NCI-H446 treated with DMSO at 0.1 percent for 48 hours (cell line): Measurements from ENCODE around the gene MAD1L1.

Experiments used
- DNase-seq: peaks from one replicate; lab custom pipeline; 2025; lab: John Stamatoyannopoulos, UW

MAD1L1 gene

GRCh38 chr7:2201128-2201527, 31.6 kb downstream of the MAD1L1 start:
- DNase-seq: no peak

DNA sequence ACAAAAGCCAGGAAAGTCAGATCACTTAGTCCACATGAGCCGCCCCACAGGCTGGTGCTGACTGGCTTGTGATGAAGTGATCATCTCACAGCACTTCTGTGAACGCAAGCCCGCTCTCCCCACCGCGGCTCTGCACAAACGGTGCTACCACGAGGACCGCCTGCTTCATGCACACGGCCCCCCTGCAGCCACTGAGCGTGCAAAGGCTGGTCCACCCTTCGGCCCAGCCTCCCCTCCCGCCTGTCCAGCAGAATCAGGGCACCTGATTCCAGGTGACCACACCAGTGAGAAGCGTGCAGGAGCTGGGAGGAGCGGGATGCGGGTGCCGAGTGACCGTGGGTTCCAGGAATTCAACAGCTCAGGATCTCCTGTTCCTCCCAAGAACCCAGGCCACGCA, 32.2 kb downstream of the MAD1L1 start:
- no peak for DNase-seq

DNA sequence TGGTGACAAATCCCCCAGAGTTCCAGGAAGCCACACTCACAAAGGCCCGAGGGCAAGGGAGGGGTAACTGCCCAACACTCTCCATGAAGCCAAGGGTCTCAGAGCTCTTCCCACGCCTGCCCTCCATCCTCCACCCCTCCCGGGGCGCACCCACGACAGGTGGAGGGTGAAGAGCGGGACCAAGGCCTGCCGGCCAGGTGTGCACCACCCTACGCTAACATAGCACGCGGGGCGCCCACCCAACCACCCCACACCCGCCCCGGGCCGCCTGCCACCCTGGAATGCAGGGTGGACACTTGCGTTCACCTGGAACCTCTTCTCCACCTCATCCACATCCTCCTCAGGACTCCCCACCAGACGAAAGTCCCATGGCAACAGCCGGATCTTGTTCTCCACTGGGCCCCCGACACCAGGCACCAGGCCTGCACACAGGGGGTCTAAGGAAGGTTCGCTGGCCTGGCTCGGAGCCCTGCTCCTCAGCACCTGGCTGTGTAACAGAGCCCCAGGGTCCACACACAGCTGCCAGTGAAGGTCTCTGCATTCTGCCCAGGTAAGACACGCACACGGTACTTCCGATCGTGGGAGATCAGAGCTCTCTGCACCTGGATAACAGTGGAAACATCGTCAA, 32.7 kb downstream of the MAD1L1 start:
- DNase-seq: no peak

GRCh38 chr7:2199528-2199927, 33.2 kb downstream of the MAD1L1 start:
- DNase-seq: no peak

GRCh38 chr7:2198760-2199159, 34.0 kb downstream of the MAD1L1 start:
- no peak for DNase-seq

GRCh38 chr7:2198206-2198605, 34.5 kb downstream of the MAD1L1 start:
- DNase-seq: no peak

DNA sequence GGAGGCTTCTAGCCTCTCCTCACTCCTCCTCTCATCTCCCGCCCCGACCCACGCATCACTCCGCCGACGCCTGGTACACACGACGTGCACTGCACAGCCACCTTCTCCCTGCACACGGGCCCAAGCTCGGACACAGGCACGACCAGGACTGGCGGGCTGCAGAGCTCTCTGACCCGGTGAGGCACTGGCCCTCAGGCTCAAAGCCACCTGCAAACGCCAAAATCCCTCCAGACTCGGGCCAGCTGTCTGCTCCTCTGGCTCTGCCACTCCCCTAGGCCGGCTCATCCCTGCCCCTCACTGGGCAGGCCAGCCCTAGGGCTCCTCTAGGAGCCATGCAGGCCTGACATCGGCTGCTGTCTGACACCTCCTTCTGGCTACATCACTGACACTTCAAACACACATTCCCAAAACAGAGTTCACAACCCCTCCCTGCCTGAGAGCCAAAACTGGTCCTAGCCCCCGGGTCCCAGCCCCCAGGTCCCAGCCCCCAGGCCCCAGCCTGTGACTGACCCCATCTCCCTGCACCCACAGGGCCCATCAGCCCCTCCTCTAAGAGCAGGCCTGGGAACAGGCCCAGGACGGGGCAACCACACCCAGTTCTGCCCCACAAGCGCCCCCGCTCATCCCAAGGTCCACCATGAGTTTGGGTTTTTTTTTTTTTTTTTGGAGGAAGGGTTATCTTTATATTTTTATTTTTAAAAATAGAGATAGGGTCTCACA, 35.1 kb downstream of the MAD1L1 start:
- no peak for DNase-seq

GRCh38 chr7:2196381-2197378, 36.1 kb downstream of the MAD1L1 start:
- DNase-seq: peak; percentile 59

- DNase-seq: peak; percentile 94
Measured at GRCh38 chr7:2195400-2196246, 37.1 kb downstream of the MAD1L1 start.

DNA sequence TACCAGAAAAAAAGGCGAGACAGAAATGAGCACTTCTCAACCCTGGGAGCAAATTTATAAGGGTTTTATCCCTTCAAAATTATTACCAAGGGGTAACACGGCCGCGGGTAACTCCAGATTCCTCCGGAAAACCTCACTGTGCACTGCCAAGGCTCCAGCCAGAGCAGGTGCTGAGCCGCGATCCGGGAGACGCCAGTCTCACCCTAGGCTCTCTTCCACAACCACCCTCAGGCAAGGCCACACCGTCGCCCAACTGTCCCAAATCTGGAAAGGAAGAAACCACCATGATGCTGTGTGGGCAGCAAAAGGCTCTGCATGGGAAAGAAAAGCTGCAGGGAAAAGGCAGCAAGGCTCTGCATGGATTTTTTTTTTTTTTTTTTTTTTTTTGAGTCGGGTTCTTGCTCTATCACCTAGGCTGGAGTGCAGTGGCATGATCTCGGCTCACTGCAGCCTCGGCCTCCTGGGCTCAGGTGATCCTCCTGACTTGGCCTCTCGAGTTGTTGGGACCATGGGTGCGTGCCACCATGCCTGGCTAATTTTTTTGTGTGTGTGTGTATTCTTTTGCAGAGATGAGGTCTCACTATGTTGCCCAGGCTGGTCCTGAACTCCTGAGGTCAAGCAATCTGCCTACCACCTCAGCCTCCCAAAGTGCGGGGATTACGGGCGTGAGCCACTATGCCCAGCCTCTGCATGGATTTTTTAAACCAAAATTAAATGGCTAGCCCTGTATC, 39.0 kb downstream of the MAD1L1 start:
- no peak for DNase-seq

DNA sequence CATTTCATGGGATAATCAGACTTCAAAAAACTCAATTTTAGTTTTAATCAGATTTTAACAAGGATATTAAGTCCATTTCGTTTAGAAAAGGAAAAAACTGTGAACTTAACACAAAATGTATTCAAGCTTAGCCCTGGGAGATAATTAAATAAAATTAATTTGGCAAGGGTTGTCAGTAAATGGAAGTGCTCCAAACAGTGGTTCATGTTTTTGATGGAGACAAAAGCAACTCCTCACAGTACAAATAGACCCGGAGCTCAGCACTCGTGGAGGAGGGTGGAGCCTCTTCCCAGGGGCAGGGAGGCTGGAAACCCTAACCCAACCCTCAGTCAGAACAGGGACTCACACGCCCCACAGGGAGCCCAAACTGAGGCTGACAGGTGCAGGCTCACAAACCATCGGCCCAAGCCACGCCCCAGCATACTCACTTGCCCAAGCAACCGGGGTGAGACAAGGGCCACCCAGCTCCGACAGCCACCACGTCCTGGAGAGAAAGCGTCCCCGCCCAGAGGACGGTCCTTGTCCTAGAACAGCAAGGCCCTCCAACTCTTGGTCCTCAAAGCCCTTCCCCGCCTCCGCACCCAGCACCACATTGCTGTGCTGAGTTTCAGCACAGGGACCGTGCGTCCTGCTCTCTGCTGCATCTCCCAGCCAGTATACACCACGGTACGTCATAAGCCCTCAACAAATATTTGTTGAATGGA, 39.8 kb downstream of the MAD1L1 start:
- no peak for DNase-seq

DNA sequence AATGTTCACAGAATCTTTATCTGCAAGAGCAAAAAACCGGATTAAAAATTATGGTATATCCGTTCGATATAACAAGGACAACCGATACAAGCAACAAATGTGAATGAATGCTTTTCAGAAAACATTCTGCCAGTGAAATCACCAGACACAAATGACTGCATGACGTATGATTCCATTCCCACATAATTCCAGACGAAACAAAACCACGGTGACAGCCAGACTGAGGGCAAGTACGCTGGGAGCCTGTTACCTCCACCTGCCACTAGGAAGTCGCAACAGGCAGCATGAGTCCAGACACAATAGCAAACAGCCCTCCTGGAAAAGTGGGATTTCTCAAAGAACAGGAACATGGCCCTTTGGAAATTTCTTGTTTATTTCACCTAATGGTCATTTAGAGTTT, 41.7 kb downstream of the MAD1L1 start:
- no peak for DNase-seq

DNA sequence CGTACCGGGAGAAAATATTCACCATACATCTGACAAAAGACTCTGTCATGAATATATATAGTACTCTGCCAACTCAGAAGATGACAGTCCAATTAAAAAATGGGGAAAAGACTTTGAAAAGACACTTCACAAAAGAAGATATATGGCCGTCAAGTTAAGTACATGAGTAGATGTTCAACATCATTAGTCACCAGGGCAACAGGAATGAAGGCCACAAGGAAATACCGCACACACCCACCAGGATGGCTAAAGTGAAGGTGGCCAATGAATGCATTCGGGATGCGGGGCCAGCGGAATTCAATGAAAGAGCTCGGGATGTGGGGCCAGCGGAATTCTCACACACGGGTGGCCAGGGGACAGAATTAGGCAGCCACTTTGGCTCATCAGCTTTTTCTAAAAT, 42.2 kb downstream of the MAD1L1 start:
- no peak for DNase-seq

DNA sequence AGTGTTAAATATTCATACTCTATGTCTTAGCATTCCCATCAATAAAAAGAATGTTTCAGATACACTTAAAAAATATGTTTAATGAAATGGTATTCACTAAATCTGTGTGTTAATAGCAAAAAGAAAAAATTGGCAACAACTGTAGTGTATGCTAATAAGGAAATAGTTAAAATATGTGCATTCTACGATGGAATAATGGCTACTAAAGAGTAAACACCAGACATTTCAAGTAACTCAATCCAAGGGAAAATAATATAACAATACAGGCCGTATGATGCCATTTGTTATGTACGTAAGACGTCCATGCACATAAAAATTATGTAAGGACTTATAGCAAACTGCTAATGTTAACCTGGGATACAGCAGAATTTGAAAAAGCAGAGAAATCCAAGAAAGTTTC, 46.6 kb downstream of the MAD1L1 start:
- no peak for DNase-seq

GRCh38 chr7:2185715-2186114, 47.0 kb downstream of the MAD1L1 start:
- no peak for DNase-seq

DNA sequence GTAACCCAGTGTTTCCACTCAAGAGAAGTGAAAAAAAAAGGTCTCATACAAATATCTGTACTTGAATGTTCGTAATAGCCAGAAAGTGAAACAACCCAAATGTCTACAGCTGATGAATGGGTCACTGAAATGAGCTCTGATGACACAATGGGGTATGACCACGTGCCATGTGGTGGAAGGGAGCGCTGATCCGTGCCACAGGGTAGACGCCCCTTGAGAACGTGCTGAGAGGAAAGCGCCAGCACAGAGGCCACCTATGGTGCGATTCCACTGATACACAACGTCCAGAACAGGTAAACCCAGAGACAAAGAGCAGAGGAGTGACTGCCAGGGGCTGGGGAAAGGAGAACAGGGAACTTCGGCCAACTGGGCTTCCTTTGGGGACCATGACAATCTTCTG, 50.3 kb downstream of the MAD1L1 start:
- no peak for DNase-seq

GRCh38 chr7:2181077-2181854, 51.5 kb downstream of the MAD1L1 start:
- DNase-seq: no peak

DNA sequence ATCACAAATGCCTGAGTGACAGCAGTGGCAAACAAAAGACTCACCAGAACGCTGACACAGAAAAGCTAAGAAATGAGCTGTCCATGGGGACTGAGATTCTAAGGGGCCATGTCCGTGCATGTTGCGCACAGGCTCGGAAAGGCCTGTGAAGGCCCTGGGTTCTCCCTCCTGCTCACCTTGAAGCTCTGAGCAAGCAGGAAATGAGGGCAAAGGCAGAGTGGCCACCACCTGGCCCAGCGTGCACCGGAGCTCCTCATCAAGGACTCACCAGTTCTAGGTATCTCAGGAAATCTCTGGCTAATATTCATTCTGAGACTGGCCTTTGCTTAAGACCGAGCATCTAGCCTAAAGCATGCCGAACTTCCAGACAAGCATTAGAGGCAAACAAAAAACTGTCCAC, 52.7 kb downstream of the MAD1L1 start:
- no peak for DNase-seq

- DNase-seq: no peak
Measured at GRCh38 chr7:2175514-2175913, 57.2 kb downstream of the MAD1L1 start.

DNA sequence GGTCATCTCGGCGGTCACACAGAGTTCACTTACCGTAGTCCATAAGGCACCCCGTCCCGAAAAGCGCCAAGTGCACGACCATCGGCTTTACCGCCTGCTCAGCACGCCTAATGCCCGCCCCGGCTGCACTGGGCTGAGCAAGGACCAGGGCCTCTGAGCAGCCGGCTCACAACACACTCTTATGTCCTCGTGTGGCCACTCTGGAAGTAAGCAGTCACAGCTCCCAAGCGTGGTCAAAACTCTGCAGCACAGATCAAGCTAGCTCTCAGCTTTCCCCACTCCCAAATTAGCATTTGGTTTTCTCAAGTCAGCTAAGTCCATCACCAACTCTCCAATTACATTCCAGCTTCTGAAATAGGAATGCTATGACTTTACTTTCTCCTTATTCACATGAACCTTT, 57.7 kb downstream of the MAD1L1 start:
- no peak for DNase-seq
